GM18858 (cell line): Measurements from ENCODE around the gene PARD3.
"Not testable (repeated sequence)": the region's sequence is repeated elsewhere in the genome, so short reads cannot be mapped to it uniquely, and the experiment has no call there.

Source experiments
- ATAC-seq: cut with Tn5 transposase; IDR thresholded peaks from one replicate; pipeline ENCODE4 v1.9.1; 2021; ENCODE audit not compliant: unreplicated experiment

PARD3 gene

GRCh38 chr10:34654211-34654610 is 160.9 kb downstream of the PARD3 start:
- no peak for ATAC-seq

GRCh38 chr10:34653530-34653929 is 161.6 kb downstream of the PARD3 start:
- ATAC-seq: no peak

DNA sequence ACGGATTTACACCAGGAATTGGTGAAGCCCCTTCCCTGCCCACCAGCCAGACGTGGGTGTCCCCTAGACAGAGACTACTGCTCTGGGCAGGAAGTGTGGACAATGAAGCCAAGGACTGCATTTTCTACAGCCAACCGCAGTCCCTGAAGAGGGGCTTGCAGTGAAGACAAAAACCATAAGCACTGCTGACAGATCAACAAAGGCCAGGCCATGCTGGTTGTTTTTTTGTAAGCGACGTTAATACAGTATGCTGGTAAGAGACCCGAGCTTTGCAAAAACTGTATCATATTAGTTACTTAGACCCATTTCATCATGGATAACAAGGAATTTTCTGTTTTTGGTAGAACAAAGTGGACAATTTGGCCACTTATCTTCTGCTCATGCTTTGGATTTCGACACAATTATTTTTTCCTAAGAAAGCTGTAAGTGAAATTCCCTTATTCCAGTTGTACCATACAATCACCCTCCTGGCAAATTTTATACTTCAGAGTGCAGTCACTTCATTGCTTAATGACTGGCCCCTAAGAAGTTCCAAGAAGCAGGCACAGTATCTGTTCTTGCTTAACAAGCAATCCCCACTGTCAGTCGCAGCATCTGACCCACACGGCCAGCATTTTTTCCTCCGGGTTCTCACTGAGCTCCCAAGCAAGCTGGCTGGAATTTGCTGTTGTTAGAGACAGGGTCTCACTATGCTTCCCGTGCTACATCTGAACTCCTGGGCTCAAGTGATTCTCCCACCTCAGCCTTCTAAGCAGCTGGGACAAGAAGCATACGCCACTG is 163.5 kb downstream of the PARD3 start:
- no peak for ATAC-seq

DNA sequence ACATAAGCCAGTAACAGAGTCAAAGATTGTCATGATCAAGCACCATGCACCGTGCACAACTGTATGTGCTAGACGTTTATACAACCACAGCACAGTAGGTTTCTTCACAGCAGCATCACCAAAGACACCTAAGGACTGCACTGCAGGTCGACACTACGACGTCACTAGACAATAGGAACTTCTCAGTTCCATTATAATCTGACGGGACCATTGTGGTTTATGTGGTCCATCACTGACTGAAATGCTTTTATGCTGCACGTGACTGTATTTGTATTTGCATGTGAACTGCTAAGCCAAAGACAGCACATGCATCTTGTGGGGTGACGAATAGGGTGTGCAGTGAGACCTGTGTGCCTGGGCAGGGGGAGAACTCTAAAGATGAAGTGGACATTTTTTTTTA is 164.9 kb downstream of the PARD3 start:
- ATAC-seq: no peak

GRCh38 chr10:34649385-34649784 is 165.7 kb downstream of the PARD3 start:
- ATAC-seq: no peak

GRCh38 chr10:34648919-34649318 is 166.2 kb downstream of the PARD3 start:
- ATAC-seq: no peak

DNA sequence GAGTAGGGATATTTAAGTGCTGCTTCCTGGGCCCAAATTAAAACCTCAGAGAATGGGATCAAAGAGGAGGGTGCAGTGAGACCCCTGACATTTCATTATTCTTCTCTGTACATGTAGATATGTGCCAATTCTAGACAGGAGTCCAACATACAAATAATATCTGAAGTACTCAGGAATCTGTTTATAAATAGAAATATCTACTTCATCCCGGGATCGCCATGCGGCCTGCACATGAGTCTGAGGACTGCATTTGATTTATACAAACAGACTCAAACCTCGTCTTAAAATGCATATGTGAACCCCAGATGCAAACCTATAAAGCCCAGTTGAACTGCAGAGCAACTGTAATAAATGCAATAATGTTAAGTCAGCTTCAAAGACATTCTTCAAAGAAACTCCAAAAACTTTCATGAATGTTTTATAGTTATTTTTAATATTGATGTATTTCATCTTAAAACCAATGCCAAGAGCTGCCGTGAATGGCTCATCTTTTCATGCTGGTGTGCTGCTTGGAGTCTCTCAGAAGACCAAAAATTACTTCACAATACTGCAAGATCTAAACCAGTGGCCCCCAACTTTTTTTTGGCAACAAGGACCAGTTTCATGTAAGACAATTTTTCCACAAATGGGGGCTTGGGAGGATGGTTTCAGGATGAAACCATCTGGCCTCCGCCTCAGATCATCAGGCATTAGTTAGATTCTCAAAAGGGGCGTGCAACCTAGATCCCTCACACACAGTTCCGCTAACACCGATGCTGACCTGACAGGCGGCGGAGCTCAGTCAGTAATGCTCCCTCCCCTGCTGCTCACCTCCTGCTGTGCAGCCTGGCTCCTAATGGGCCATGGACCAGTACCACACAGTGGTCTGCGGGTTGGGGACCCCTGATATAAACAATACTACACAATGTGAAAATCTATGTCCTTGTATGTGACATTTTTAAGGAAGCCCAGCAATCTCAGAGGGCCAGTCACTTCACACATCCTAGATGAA is 166.9 kb downstream of the PARD3 start:
- no peak for ATAC-seq

DNA sequence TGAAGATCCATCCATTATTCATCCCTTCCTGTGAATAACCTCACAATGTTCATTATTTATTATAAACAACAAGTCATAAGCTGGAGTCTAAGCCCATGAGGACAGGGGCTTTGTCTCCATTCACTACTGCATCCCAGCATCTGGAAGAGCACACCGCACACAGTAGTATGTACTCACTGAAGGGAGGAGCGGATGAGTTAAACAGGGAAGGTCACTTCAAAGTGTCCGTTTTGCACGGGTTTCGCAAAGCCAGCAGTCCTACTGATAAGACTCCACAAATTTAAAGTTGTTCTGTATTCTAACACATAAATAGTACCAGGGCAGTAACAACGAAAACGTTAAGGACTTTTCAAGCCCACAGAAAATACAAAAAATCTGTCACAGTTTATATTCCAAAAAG is 167.9 kb downstream of the PARD3 start:
- ATAC-seq: no peak

- no peak for ATAC-seq
Observed at GRCh38 chr10:34646331-34646730, 168.8 kb downstream of the PARD3 start.

DNA sequence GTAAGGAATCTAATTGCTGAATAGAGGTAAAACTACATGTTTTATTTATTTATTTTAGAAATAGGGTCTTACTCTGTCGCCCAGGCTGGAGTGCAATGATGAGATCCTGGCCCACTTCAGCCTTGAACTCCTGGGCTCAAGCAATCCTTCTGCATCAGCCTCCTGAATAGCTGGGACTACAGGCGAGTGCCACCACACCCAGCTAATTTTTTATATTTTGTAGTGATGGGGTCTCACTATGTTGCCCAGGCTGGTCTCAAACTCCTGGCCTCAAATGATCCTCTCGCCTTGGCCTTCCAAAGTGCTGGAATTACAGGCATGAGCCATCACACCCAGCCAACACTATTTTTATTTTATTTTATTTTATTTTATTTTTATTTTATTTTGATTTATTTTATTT is 170.3 kb downstream of the PARD3 start:
- ATAC-seq: not testable (repeated sequence)

GRCh38 chr10:34644224-34644623 is 170.9 kb downstream of the PARD3 start:
- ATAC-seq: no peak

GRCh38 chr10:34643620-34644019 is 171.5 kb downstream of the PARD3 start:
- ATAC-seq: no peak

DNA sequence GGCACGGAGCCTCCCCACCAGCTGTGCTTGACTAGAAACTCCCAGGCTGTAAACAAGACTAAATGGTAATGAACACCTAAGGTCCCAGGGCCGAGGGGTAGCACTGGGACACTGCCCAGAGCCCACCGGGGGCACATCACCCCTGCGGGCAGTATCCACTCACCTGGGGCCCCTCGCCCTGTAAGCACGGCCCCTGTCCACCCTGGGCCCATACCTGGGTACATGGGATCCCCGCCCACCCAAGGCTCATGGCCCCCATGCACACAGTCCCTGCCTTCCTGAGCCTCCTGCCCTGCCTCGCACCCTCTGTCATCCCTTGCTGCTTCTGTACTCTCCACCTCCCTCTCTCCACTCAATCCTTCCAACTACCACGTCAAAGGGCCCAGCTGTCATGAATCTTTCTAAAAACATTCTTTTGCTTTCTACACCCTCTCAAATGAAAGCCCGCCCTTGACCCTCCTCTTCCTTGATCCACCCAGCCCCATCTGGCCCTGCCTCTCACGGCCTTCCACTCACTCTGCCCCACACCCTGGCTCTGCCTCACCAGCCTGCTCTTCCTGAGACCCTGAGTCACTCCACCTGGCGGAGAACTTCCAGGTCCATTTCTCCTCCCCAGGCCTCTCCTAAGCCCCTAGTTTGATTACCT is 173.1 kb downstream of the PARD3 start:
- ATAC-seq: no peak

DNA sequence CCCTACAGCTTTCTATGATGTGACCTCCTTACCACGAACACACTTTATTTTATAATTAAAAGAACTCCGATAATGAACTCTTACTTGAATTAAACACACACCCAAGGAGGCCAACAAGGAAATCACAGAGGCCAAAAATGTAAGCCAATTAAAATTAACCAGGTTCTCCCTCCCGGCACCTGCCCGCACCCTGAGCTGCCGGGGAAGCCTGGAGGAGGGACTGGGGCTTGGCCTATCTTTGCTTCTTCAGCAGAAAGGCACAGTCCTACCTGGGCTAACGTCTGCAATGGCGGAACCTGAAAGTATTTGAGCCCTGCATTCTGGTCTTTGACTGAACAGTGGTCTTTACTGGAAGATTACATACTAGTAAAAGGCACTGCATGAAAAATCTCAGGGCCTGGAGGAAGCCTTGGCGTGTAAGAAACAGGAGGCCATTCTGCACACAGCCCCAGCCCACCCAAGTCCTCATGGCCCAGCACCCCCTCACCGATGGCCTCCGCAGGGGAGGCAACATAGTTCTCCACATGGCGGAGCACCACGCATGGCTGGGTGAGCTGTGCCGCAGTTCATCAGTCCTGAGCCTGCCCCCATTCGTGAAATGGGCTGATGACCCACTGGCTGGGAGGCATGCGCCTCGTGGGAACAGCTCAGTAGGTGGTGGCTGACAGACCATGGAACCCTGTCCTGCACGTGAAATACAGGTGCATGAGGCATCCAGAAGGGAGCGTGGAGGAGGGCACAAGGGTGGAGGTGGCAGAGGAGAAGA is 173.8 kb downstream of the PARD3 start:
- ATAC-seq: no peak

- no peak for ATAC-seq
Observed at GRCh38 chr10:34638406-34639054, 176.6 kb downstream of the PARD3 start.

GRCh38 chr10:34637418-34637911 is 177.6 kb downstream of the PARD3 start:
- ATAC-seq: peak; percentile 80

GRCh38 chr10:34635111-34635510 is 180.0 kb downstream of the PARD3 start:
- no peak for ATAC-seq

GRCh38 chr10:34633374-34633773 is 181.7 kb downstream of the PARD3 start:
- ATAC-seq: no peak

GRCh38 chr10:34629084-34629483 is 186.0 kb downstream of the PARD3 start:
- no peak for ATAC-seq

- no peak for ATAC-seq
Observed at GRCh38 chr10:34628174-34628796, 186.8 kb downstream of the PARD3 start.
